Ascending aorta (tissue), 2 donors: Measurements from ENCODE around the gene BLOC1S6. TPM values are rescaled to one million over a fixed set of nuclear protein-coding genes. Genes with fewer than 3 reads are reported as not detected.
"Not testable (repeated sequence)": the region's sequence is repeated elsewhere in the genome, so short reads cannot be mapped to it uniquely, and the experiment has no call there.

Source experiments
- DNase-seq, 2 donors: peaks; one replicate each; pipeline ENCODE4 v3.0.0-alpha.2; 2019; ENCODE audit warnings: low spot score in 2 of 2
- H3K27ac ChIP-seq, 2 donors: fragments of 200-600 bp; sonication (generic); one replicate each; pipeline ENCODE4 v1.5.1; 2016 to 2017; ENCODE audit warnings: mild to moderate bottlenecking in 1 of 2
- H3K27me3 ChIP-seq: fragments of 200-600 bp; sonication (generic); one replicate; pipeline ENCODE4 v1.5.1; 2017
- H3K36me3 ChIP-seq, 2 donors: fragments of 200-600 bp; sonication (generic); one replicate each; pipeline ENCODE4 v1.5.1; 2016
- H3K4me1 ChIP-seq, 2 donors: fragments of 200-600 bp; sonication (generic); one replicate each; pipeline ENCODE4 v1.5.1; 2016 to 2017; ENCODE audit warnings: mild to moderate bottlenecking in 1 of 2
- H3K4me3 ChIP-seq, 2 donors: fragments of 200-600 bp; sonication (generic); one replicate each; pipeline ENCODE4 v1.5.1; 2016 to 2017; ENCODE audit warnings: mild to moderate bottlenecking in 1 of 2
- H3K9me3 ChIP-seq, 2 donors: fragments of 200-600 bp; sonication (generic); one replicate each; pipeline ENCODE4 v1.5.1; 2016
- CTCF ChIP-seq, 3 experiments: fragments of 200-600 bp in 2 of 3; fragments of 450-650 bp in 1 of 3; sonication (generic) in 2 of 3; IDR thresholded peaks; one replicate each; pipeline ENCODE4 v1.5.1; 2016 to 2019; ENCODE audit warnings: antibody characterized with exemption in 3 of 3, mild to moderate bottlenecking in 1 of 3, moderate library complexity in 1 of 3
- intact Hi-C: fragments of 100-400 bp; cut with DNase I; formaldehyde crosslinking; loops from one replicate; pipeline ENCODE4 v1.15.1; 2023
- total RNA-seq: library from RNA; depleted of rRNA; stranded (reverse); fragments of >200 nt; gene quantifications from one replicate; pipeline ENCODE4 v1.1.0, GENCODE V29; 2016

The BLOC1S6 gene
- total RNA-seq, 1 donor from 2014 or later = 15.4 TPM

- Histone ChIP-seq H3K9me3 (no peaks in the 10 kb centered on the region), H3K36me3 (no peaks in the 10 kb centered on the region), H3K4me1 (peaks cover 0 to 31% of the 10 kb centered on the region in 2 donors), H3K27me3 (no peaks in the 10 kb centered on the region), H3K4me3 (no peak overlapping the region), H3K27ac (no peak overlapping the region)
- intact Hi-C loops = no loop called here
- no peak for DNase-seq
- no peak for TF ChIP-seq CTCF (IDR thresholded peaks at IDR 0.05)
These were observed 60.6 kb downstream of the BLOC1S6 start for GRCh38 chr15:45647828-45648227.

- Histone ChIP-seq H3K27me3 (no peaks in the 10 kb centered on the region), H3K9me3 (no peaks in the 10 kb centered on the region), H3K36me3 (no peaks in the 10 kb centered on the region), H3K27ac (no peak overlapping the region), H3K4me3 (no peak overlapping the region), H3K4me1 (peaks cover 0 to 29% of the 10 kb centered on the region in 2 donors)
- intact Hi-C loops = no loop called here
- DNase-seq = no peak
- TF ChIP-seq CTCF (IDR thresholded peaks at IDR 0.05) = no peak
These were observed 61.5 kb downstream of the BLOC1S6 start for GRCh38 chr15:45648521-45649200.

- intact Hi-C loops, DNase-seq, H3K4me3 ChIP-seq, H3K36me3 ChIP-seq, H3K9me3 ChIP-seq, H3K27me3 ChIP-seq, H3K27ac ChIP-seq: not testable (repeated sequence)
- peaks cover 0 to 34% of the 10 kb centered on the region in 2 donors for H3K4me1 ChIP-seq
These were observed 62.8 kb downstream of the BLOC1S6 start for GRCh38 chr15:45650007-45650406.

GRCh38 chr15:45650889-45651525 lies 63.8 kb downstream of the BLOC1S6 start:
- intact Hi-C loops = no loop called here
- Histone ChIP-seq H3K27ac (no peak overlapping the region), H3K9me3 (no peaks in the 10 kb centered on the region), H3K4me1 (peaks cover 0 to 25% of the 10 kb centered on the region in 2 donors), H3K4me3 (no peak overlapping the region), H3K27me3 (no peaks in the 10 kb centered on the region), H3K36me3 (no peaks in the 10 kb centered on the region)
- no peak for TF ChIP-seq CTCF (IDR thresholded peaks at IDR 0.05)
- no peak for DNase-seq

GRCh38 chr15:45653702-45654424 lies 66.7 kb downstream of the BLOC1S6 start:
- Histone ChIP-seq H3K27me3 (no peaks in the 10 kb centered on the region), H3K27ac (peak overlapping the region; percentile 9 to 19), H3K4me3 (no peak overlapping the region), H3K4me1 (peaks cover 0 to 19% of the 10 kb centered on the region in 2 donors), H3K36me3 (no peaks in the 10 kb centered on the region), H3K9me3 (no peaks in the 10 kb centered on the region)
- intact Hi-C loops = no loop called here
- no peak for DNase-seq
- no peak for TF ChIP-seq CTCF (IDR thresholded peaks at IDR 0.05)

GRCh38 chr15:45654749-45655148 lies 67.6 kb downstream of the BLOC1S6 start:
- no peaks in the 10 kb centered on the region for H3K27me3 ChIP-seq
- H3K27ac ChIP-seq = no peak overlapping the region
- peaks cover 0 to 3% of the 10 kb centered on the region in 2 donors for H3K36me3 ChIP-seq
- no peaks in the 10 kb centered on the region for H3K9me3 ChIP-seq
- intact Hi-C loops = no loop called here
- peaks cover 0 to 12% of the 10 kb centered on the region in 2 donors for H3K4me1 ChIP-seq
- TF ChIP-seq CTCF (IDR thresholded peaks at IDR 0.05) = no peak
- H3K4me3 ChIP-seq = no peak overlapping the region
- DNase-seq = no peak
